Mesendoderm (in vitro differentiated cells): ENCODE measurements around the gene CXCR6.

Experiments used
- DNase-seq: peaks from one replicate; pipeline ENCODE4 v3.0.0; 2013
- H2AK5ac ChIP-seq: 2 replicates; pipeline ENCODE4 v1.6.1; 2013; ENCODE audit warnings: low read length, inconsistent platforms
- H2BK120ac ChIP-seq: 2 replicates; pipeline ENCODE4 v1.6.1; 2013; ENCODE audit warnings: low read depth, mild to moderate bottlenecking, low read length, moderate library complexity, mixed read lengths
- H2BK15ac ChIP-seq: replicated peaks from 2 replicates; pipeline ENCODE4 v1.6.1; 2013; ENCODE audit warnings: low read depth, mild to moderate bottlenecking, moderate library complexity
- H2BK5ac ChIP-seq: 2 replicates; pipeline ENCODE4 v1.6.1; 2013; ENCODE audit warnings: low read length, inconsistent platforms
- H3K18ac ChIP-seq: 2 replicates; pipeline ENCODE4 v1.6.1; 2013; ENCODE audit warnings: mild to moderate bottlenecking, low read length, mixed read lengths
- H3K23ac ChIP-seq: one replicate; pipeline ENCODE4 v1.6.1; 2013; ENCODE audit warnings: low read length
- H3K27ac ChIP-seq: 2 replicates; pipeline ENCODE4 v1.5.1; 2013; ENCODE audit warnings: low read depth, mild to moderate bottlenecking, inconsistent platforms, low read length, moderate library complexity
- H3K27me3 ChIP-seq: 2 replicates; pipeline ENCODE4 v1.6.1; 2013; ENCODE audit warnings: low read length, control low read depth, mild to moderate bottlenecking, inconsistent platforms; ENCODE audit not compliant: insufficient read depth, poor library complexity
- H3K36me3 ChIP-seq: 2 replicates; pipeline ENCODE4 v1.6.1; 2013; ENCODE audit warnings: low read length, inconsistent platforms; ENCODE audit not compliant: control insufficient read depth, insufficient read depth
- H3K4ac ChIP-seq: one replicate; pipeline ENCODE4 v1.6.1; 2013; ENCODE audit warnings: low read depth, mild to moderate bottlenecking, low read length, moderate library complexity
- H3K4me1 ChIP-seq: 2 replicates; pipeline ENCODE4 v1.6.1; 2013; ENCODE audit warnings: low read depth, low read length, inconsistent platforms; ENCODE audit not compliant: control insufficient read depth
- H3K4me2 ChIP-seq: 2 replicates; pipeline ENCODE4 v1.6.1; 2013; ENCODE audit warnings: low read length
- H3K4me3 ChIP-seq: 2 replicates; pipeline ENCODE4 v1.5.1; 2013; ENCODE audit warnings: mild to moderate bottlenecking, low read length
- H3K56ac ChIP-seq: one replicate; pipeline ENCODE4 v1.6.1; 2013; ENCODE audit warnings: low read length
- H3K79me1 ChIP-seq: 2 replicates; pipeline ENCODE4 v1.6.1; 2013; ENCODE audit warnings: low read length, inconsistent platforms
- H3K79me2 ChIP-seq: 2 replicates; pipeline ENCODE4 v1.6.1; 2013; ENCODE audit warnings: mild to moderate bottlenecking, low read length; ENCODE audit not compliant: control insufficient read depth, insufficient read depth
- H3K9ac ChIP-seq: 2 replicates; pipeline ENCODE4 v1.6.1; 2013; ENCODE audit warnings: low read length, inconsistent platforms
- H4K5ac ChIP-seq: one replicate; pipeline ENCODE4 v1.6.1; 2013; ENCODE audit warnings: low read length
- H4K8ac ChIP-seq: one replicate; pipeline ENCODE4 v1.6.1; 2013; ENCODE audit warnings: low read depth, mild to moderate bottlenecking, control low read depth, low read length, moderate library complexity
- WGBS: extraction: QIAGEN DNeasy Blood & Tissue Kit; methylation state at CpG from one replicate; pipeline ENCODE4 v1.1.7; 2013; ENCODE audit warnings: low lambda C conversion rate, missing lambda C conversion rate; ENCODE audit not compliant: insufficient coverage; ENCODE audit errors: extremely low coverage; 5-methylcytosine and 5-hydroxymethylcytosine counted together

CXCR6 gene

GRCh38 chr3:45962033-45962432, 18.8 kb downstream of the CXCR6 start:
- no peak overlapping the region for H4K5ac ChIP-seq
- no peak for DNase-seq
- H2BK5ac ChIP-seq = no peak overlapping the region
- H3K27ac ChIP-seq = no peak overlapping the region
- H3K4me1 ChIP-seq = no peaks in the 10 kb centered on the region
- H3K4me3 ChIP-seq = no peak overlapping the region
- no CpG with 5 or more reads among the region's 5 CpGs for WGBS
- no peak overlapping the region for H3K4ac ChIP-seq
- H3K56ac ChIP-seq = no peak overlapping the region
- no peak overlapping the region for H3K9ac ChIP-seq
- H2BK120ac ChIP-seq = no peak overlapping the region
- no peaks in the 10 kb centered on the region for H3K79me2 ChIP-seq
- H3K27me3 ChIP-seq = no peaks in the 10 kb centered on the region
- no peak overlapping the region for H3K18ac ChIP-seq
- no peak overlapping the region for H3K4me2 ChIP-seq
- H3K79me1 ChIP-seq = no peaks in the 10 kb centered on the region
- peaks cover 6% of the 10 kb centered on the region for H3K36me3 ChIP-seq
- no peak overlapping the region for H2BK15ac ChIP-seq
- no peak overlapping the region for H3K23ac ChIP-seq
- no peak overlapping the region for H2AK5ac ChIP-seq
- no peak overlapping the region for H4K8ac ChIP-seq

DNA sequence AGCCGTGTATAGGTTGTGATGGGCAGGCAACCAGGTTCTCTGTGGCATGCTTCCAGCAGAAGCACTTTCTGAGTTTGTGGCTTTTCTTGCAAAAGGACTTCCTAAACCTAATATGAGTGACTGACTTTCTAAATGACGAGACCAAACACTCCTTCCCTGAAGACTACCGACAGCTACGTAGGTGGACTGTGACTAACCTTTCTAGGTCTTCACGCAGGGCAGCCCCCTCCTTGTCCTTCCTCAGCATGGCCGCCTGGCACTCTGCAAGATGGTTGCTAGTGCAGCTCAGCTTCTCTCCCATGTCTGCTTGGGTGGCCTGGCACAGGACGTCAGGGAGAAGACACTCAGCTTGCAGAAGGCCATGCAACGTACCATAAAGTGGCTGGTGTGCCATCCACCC, 20.9 kb downstream of the CXCR6 start:
- no peak overlapping the region for H4K8ac ChIP-seq
- H2BK5ac ChIP-seq = no peak overlapping the region
- H2BK120ac ChIP-seq = no peak overlapping the region
- no peak overlapping the region for H3K4ac ChIP-seq
- H3K4me3 ChIP-seq = no peak overlapping the region
- WGBS = no CpG with 5 or more reads among the region's 8 CpGs
- H3K27me3 ChIP-seq = no peaks in the 10 kb centered on the region
- no peak overlapping the region for H3K18ac ChIP-seq
- no peak overlapping the region for H3K56ac ChIP-seq
- H3K79me2 ChIP-seq = no peaks in the 10 kb centered on the region
- no peak overlapping the region for H2BK15ac ChIP-seq
- no peaks in the 10 kb centered on the region for H3K79me1 ChIP-seq
- peaks cover 4% of the 10 kb centered on the region for H3K36me3 ChIP-seq
- no peak overlapping the region for H2AK5ac ChIP-seq
- H3K9ac ChIP-seq = no peak overlapping the region
- H3K23ac ChIP-seq = no peak overlapping the region
- H3K4me2 ChIP-seq = no peak overlapping the region
- H3K4me1 ChIP-seq = no peaks in the 10 kb centered on the region
- no peak overlapping the region for H3K27ac ChIP-seq
- H4K5ac ChIP-seq = no peak overlapping the region
- no peak for DNase-seq

GRCh38 chr3:45965253-45965652, 22.0 kb downstream of the CXCR6 start:
- Histone ChIP-seq H3K36me3 (peaks cover 4% of the 10 kb centered on the region), H2BK5ac (no peak overlapping the region), H3K27me3 (no peaks in the 10 kb centered on the region), H3K4me1 (no peaks in the 10 kb centered on the region), H2AK5ac (no peak overlapping the region), H3K23ac (no peak overlapping the region), H4K5ac (no peak overlapping the region), H3K9ac (no peak overlapping the region), H4K8ac (no peak overlapping the region), H3K4me2 (no peak overlapping the region), H3K56ac (no peak overlapping the region), H3K79me1 (no peaks in the 10 kb centered on the region), H3K79me2 (no peaks in the 10 kb centered on the region), H3K27ac (no peak overlapping the region), H2BK15ac (no peak overlapping the region), H2BK120ac (no peak overlapping the region), H3K18ac (no peak overlapping the region), H3K4ac (no peak overlapping the region), H3K4me3 (no peak overlapping the region)
- no CpG with 5 or more reads among the region's 4 CpGs for WGBS
- no peak for DNase-seq

DNA sequence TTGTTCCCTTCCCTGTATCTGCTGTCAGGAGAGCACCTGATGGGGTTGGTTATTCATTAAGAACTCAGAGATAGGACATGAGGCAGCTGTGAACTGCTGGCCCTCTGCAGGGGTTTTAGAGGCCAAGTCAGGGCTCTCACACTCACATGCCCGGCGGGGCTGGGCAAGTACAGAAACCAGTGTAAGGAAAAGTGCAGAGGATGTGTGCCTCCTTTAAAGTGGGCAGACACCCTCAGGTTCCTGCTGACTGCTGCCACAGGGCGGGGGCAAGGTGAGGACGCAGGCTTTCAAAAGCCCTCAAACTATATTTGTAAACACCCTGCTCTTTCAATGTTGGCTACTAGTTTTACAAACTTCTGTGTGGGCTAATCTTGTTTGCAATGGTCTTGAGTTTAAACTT, 22.4 kb downstream of the CXCR6 start:
- Histone ChIP-seq H3K4ac (no peak overlapping the region), H3K27me3 (no peaks in the 10 kb centered on the region), H4K5ac (no peak overlapping the region), H2AK5ac (no peak overlapping the region), H3K4me2 (no peak overlapping the region), H3K79me2 (no peaks in the 10 kb centered on the region), H3K4me1 (no peaks in the 10 kb centered on the region), H3K56ac (no peak overlapping the region), H2BK120ac (no peak overlapping the region), H3K23ac (no peak overlapping the region), H3K9ac (no peak overlapping the region), H3K27ac (no peak overlapping the region), H3K18ac (no peak overlapping the region), H3K79me1 (no peaks in the 10 kb centered on the region), H2BK5ac (no peak overlapping the region), H3K4me3 (no peak overlapping the region), H2BK15ac (no peak overlapping the region), H4K8ac (no peak overlapping the region), H3K36me3 (peaks cover 4% of the 10 kb centered on the region)
- no peak for DNase-seq
- WGBS = no CpG with 5 or more reads among the region's 4 CpGs

DNA sequence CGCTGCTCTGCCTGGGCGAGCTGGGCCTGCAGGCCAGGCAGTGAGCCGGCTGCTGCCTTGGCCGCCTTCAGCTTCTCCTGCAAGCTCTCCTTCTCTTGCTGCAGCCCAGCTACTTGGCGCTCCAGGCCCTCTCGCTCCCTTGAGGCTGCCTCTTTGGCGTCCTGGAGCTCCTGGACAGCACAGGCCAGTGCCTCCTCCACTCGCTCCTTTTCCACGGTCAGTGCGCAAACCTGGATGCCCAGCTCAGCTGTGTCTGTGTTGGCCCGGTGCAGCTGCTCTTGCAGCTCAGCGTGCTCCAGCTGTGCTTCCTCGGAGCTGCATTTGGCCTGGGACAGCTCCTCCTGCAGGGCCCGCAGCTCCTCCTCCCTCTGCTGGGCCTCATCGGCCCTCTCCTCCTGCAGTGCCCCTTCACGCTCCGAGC, 23.1 kb downstream of the CXCR6 start:
- Histone ChIP-seq H3K4ac (no peak overlapping the region), H3K27me3 (no peaks in the 10 kb centered on the region), H3K4me3 (no peak overlapping the region), H3K4me2 (no peak overlapping the region), H3K9ac (no peak overlapping the region), H3K27ac (no peak overlapping the region), H2BK120ac (no peak overlapping the region), H3K56ac (no peak overlapping the region), H4K8ac (no peak overlapping the region), H3K4me1 (no peaks in the 10 kb centered on the region), H4K5ac (no peak overlapping the region), H3K79me1 (no peaks in the 10 kb centered on the region), H3K36me3 (peaks cover 4% of the 10 kb centered on the region), H2BK15ac (no peak overlapping the region), H3K23ac (no peak overlapping the region), H3K79me2 (no peaks in the 10 kb centered on the region), H2AK5ac (no peak overlapping the region), H2BK5ac (no peak overlapping the region), H3K18ac (no peak overlapping the region)
- no CpG with 5 or more reads among the region's 17 CpGs for WGBS
- DNase-seq = no peak

DNA sequence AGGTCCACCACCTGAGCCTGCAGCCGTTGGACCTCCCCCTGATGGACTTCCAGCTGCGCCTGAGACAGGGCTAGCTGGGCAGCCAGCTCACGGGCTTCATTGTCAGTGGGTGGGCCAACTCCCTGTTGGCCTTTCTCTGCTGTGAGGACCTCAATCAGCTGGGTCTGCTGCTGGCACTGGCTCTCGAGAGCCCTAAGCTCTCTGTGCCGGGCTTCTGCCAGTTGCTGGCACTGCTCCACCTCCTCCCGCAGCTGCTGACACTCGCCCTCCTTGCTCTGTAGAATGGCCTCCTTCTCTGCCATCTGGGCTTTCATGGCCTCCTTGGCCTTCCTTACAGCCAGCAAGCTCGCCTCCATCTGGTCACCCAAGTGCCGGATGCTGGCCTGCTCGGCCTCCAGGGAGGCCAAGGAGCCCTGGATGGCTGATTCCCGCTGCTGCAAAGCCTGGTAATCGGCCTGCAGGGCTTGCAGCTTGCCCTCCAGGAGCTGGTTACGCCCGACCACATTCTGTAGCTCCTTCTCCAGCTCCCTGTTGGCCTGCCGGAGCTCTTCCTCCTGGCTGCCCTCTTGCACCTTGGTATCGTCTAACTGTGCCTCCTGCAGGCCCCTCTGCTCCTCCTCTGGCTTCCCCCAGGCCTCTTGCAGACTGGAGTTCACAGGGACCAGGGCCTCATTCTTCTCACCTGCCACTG, 23.8 kb downstream of the CXCR6 start:
- no peak overlapping the region for H3K27ac ChIP-seq
- no peak overlapping the region for H3K9ac ChIP-seq
- no peak overlapping the region for H4K8ac ChIP-seq
- H3K27me3 ChIP-seq = no peaks in the 10 kb centered on the region
- H3K56ac ChIP-seq = no peak overlapping the region
- H3K23ac ChIP-seq = no peak overlapping the region
- H3K18ac ChIP-seq = no peak overlapping the region
- H3K4me1 ChIP-seq = no peaks in the 10 kb centered on the region
- no peak overlapping the region for H3K4me2 ChIP-seq
- H2BK15ac ChIP-seq = no peak overlapping the region
- H2BK120ac ChIP-seq = no peak overlapping the region
- no peaks in the 10 kb centered on the region for H3K79me2 ChIP-seq
- no peak overlapping the region for H2AK5ac ChIP-seq
- no peak overlapping the region for H2BK5ac ChIP-seq
- H3K4me3 ChIP-seq = no peak overlapping the region
- H3K36me3 ChIP-seq = peaks cover 4% of the 10 kb centered on the region
- no peaks in the 10 kb centered on the region for H3K79me1 ChIP-seq
- no peak overlapping the region for H4K5ac ChIP-seq
- no CpG with 5 or more reads among the region's 16 CpGs for WGBS
- H3K4ac ChIP-seq = no peak overlapping the region
- no peak for DNase-seq
